Measurements from ENCODE around the gene KASH5. TPM values are rescaled to one million over a fixed set of nuclear protein-coding genes. Genes with fewer than 3 reads are reported as not detected.
"Not testable (repeated sequence)": the region's sequence is repeated elsewhere in the genome, so short reads cannot be mapped to it uniquely, and the experiment has no call there.

The KASH5 gene
- total RNA-seq, 1 donor from 2014 or later, result 2.2 TPM

- ATAC-seq (peak; percentile 93), DNase-seq (peak; percentile 96)
- Histone ChIP-seq H3K36me3 (peaks cover 11% of the 10 kb centered on the region), H3K4me1 (peaks cover 4% of the 10 kb centered on the region), H3K27ac (peak overlapping the region; percentile 69), H3K9me3 (no peaks in the 10 kb centered on the region), H3K27me3 (peaks cover 33% of the 10 kb centered on the region), H3K4me3 (peak overlapping the region; percentile 86)
- peak; percentile 75 for TF ChIP-seq CTCF (IDR thresholded peaks at IDR 0.05)
- intact Hi-C loops (cut with DNase I), result loop anchor here (5.0 to 10.0 kb wide), 2 partner anchors 51 to 219 kb away; no protein-coding TSS in a partner anchor
Measured at GRCh38 chr19:49443366-49444099, 55.5 kb downstream of the KASH5 start.

GRCh38 chr19:49444100-49444700, 56.2 kb downstream of the KASH5 start:
- not testable (repeated sequence) for H3K27ac ChIP-seq, ATAC-seq, H3K4me3 ChIP-seq, DNase-seq, H3K9me3 ChIP-seq, H3K4me1 ChIP-seq
- intact Hi-C loops (cut with DNase I), result loop anchor here (5.0 to 10.0 kb wide), 2 partner anchors 52 to 219 kb away; no protein-coding TSS in a partner anchor
- Histone ChIP-seq H3K27me3 (peaks cover 26% of the 10 kb centered on the region), H3K36me3 (peaks cover 18% of the 10 kb centered on the region)

GRCh38 chr19:49445997-49446396, 57.9 kb downstream of the KASH5 start:
- H3K4me1 ChIP-seq, result peaks cover 10% of the 10 kb centered on the region
- no peak for ATAC-seq
- intact Hi-C loops (cut with DNase I), result loop anchor here (10.0 kb wide), 1 partner anchor 221 kb away; no protein-coding TSS in a partner anchor

GRCh38 chr19:49447485-49448431, 59.7 kb downstream of the KASH5 start:
- H3K36me3 ChIP-seq, result peaks cover 21% of the 10 kb centered on the region
- ATAC-seq (no peak), DNase-seq (no peak)
- no peak overlapping the region for H3K4me3 ChIP-seq
- H3K27ac ChIP-seq, result no peak overlapping the region
- intact Hi-C loops (cut with DNase I), result loop anchor here (10.0 kb wide), 1 partner anchor 223 kb away; no protein-coding TSS in a partner anchor
- no peaks in the 10 kb centered on the region for H3K9me3 ChIP-seq
- H3K27me3 ChIP-seq, result no peaks in the 10 kb centered on the region
- no peak for TF ChIP-seq CTCF (IDR thresholded peaks at IDR 0.05)
- H3K4me1 ChIP-seq, result peaks cover 10% of the 10 kb centered on the region

More at GRCh38 chr19:49445997-49446396, 57.9 kb downstream of the KASH5 start:
- Histone ChIP-seq H3K9me3 (no peaks in the 10 kb centered on the region), H3K27ac (no peak overlapping the region), H3K27me3 (peaks cover 10% of the 10 kb centered on the region), H3K4me3 (no peak overlapping the region), H3K36me3 (peaks cover 21% of the 10 kb centered on the region)
- no peak for DNase-seq
- TF ChIP-seq CTCF (IDR thresholded peaks at IDR 0.05), result no peak

GRCh38 chr19:49448432-49448786, 60.4 kb downstream of the KASH5 start:
- no peak for TF ChIP-seq CTCF (IDR thresholded peaks at IDR 0.05)
- Histone ChIP-seq H3K27ac (no peak overlapping the region), H3K4me1 (peaks cover 10% of the 10 kb centered on the region), H3K9me3 (no peaks in the 10 kb centered on the region), H3K4me3 (no peak overlapping the region), H3K36me3 (peaks cover 21% of the 10 kb centered on the region), H3K27me3 (no peaks in the 10 kb centered on the region)
- intact Hi-C loops (cut with DNase I), result loop anchor here (10.0 kb wide), 1 partner anchor 224 kb away; no protein-coding TSS in a partner anchor
- DNase-seq, result no peak
- no peak for ATAC-seq

Data from upper lobe of right lung (tissue), 1 donor.